T-helper 17 cell (primary cell): Measurements from ENCODE around the gene ERC1. TPM values are rescaled to one million over a fixed set of nuclear protein-coding genes. Genes with fewer than 3 reads are reported as not detected.
"Not testable (repeated sequence)": the region's sequence is repeated elsewhere in the genome, so short reads cannot be mapped to it uniquely, and the experiment has no call there.

Source experiments
- ATAC-seq: fragments of 150-1000 bp; cut with Tn5 transposase; 2 replicates; pipeline ENCODE4 v1.10.0; 2021; ENCODE audit warnings: mild to moderate bottlenecking, moderate library complexity
- DNase-seq, 3 donors: peaks; one replicate each; pipeline versions ENCODE4 v3.0.0 to v3.0.0-alpha.2; 2020 to 2021
- H3K9me3 ChIP-seq: one replicate; pipeline ENCODE4 v1.7.0; 2013; ENCODE audit warnings: low read length, mild to moderate bottlenecking; ENCODE audit not compliant: control insufficient read depth, poor library complexity, severe bottlenecking
- H3K27ac Mint-ChIP-seq: one replicate; pipeline ENCODE4 v1.8.0; 2022; ENCODE audit warnings: mild to moderate bottlenecking, moderate library complexity, mixed read lengths
- H3K27me3 Mint-ChIP-seq: one replicate; pipeline ENCODE4 v1.8.0; 2022; ENCODE audit warnings: mixed read lengths
- H3K36me3 Mint-ChIP-seq: one replicate; pipeline ENCODE4 v1.8.0; 2022; ENCODE audit warnings: low read depth, mixed read lengths
- H3K4me1 Mint-ChIP-seq: one replicate; pipeline ENCODE4 v1.8.0; 2022; ENCODE audit warnings: mild to moderate bottlenecking, mixed read lengths
- H3K4me3 Mint-ChIP-seq: one replicate; pipeline ENCODE4 v1.8.0; 2022; ENCODE audit warnings: mild to moderate bottlenecking, moderate library complexity, mixed read lengths
- total RNA-seq, 4 donors: library from RNA in 2 of 4; stranded (reverse) in 2 of 4; gene quantifications; one replicate each; pipeline ENCODE4 v1.2.3 and lab custom pipeline; 2022 to 2026

The ERC1 gene
- total RNA-seq, 2 donors from 2014 or later = 46.7 to 52.1 TPM

DNA sequence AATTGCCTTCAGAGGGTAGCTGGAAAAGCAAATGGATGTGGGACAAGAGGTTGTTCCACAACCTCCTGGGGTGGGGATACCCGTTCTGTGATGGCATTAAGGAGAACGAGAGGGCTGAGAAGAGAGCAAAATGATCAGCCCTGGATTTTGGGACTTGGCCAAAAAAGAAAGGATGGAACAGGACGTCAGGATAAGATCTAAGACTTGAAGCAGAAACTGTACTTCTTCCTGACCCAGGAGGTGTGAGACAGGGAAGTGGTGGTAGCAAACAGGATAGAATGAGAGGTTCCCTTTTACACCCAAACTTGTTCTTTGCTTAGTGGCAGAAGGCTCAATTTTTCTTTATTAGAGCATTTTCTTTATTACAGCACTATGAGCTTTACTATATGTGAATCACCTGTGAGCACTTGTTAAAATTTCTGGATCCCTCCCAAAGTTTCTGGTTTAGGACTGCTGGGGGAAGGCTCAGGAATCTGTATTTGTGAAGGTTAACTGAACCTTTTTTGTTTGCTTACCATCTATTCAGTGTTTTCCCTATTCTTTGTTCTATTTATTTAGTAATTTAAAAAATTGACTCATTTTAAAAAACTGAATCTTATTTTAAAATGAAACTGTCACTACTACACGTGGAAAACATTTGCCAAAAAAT, 59.2 kb downstream of the ERC1 start:
- DNase-seq = no peak
- no peak for ATAC-seq
- Mint-ChIP-seq H3K36me3 (no peaks in the 10 kb centered on the region), H3K27me3 (no peaks in the 10 kb centered on the region), H3K4me3 (no peak overlapping the region), H3K4me1 (peaks cover 11% of the 10 kb centered on the region), H3K27ac (peak overlapping the region; percentile 54)
- H3K9me3 ChIP-seq = no peaks in the 10 kb centered on the region

- not testable (repeated sequence) for H3K4me3 Mint-ChIP-seq, H3K9me3 ChIP-seq, H3K27me3 Mint-ChIP-seq, ATAC-seq, DNase-seq, H3K36me3 Mint-ChIP-seq
- Mint-ChIP-seq H3K4me1 (peaks cover 12% of the 10 kb centered on the region), H3K27ac (peak overlapping the region; percentile 70)
Observed at GRCh38 chr12:1051672-1052071, 60.6 kb downstream of the ERC1 start.

- no peak for ATAC-seq
- Mint-ChIP-seq H3K36me3 (peaks cover 2% of the 10 kb centered on the region), H3K4me1 (peaks cover 9% of the 10 kb centered on the region), H3K27me3 (no peaks in the 10 kb centered on the region), H3K4me3 (no peak overlapping the region), H3K27ac (peak overlapping the region; percentile 49)
- H3K9me3 ChIP-seq = no peaks in the 10 kb centered on the region
- DNase-seq = no peak
Observed at GRCh38 chr12:1053690-1054089, 62.7 kb downstream of the ERC1 start.

DNA sequence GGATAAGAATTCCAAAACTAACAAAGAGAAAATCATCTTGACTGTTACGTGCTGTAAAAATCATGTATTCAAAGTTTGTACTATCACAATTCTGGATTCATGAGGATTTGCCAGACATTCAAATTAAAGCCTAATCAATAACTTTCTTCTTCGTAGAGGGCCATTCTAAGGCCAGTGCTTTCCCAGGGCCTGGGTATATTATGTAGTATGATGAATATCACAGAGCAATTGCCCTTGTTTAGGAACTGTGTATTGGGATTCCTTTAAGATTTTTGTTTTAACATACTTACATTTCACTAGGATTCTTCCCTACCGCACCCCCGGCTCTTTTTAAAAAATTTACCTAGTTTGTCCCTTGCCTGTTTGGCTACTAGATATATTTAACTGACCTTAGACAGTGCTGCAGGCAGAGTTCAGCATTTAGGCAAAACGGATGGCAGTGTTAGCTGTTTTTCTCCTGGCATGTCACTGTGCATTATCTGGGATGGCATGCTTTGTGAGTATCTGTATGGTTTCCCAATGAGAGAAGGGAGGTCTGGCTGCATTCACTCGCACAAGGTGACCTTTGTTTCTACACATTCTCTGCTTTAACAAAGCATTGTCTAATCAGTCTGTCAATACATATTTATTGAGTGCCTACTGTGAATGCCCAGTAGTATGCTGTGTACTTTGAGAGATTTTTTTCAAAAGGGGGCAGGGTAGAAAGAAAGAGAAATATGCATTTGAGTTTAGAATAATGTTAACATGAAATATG, 63.3 kb downstream of the ERC1 start:
- peaks cover 9% of the 10 kb centered on the region for H3K4me1 Mint-ChIP-seq
- ATAC-seq = no peak
- no peaks in the 10 kb centered on the region for H3K27me3 Mint-ChIP-seq
- no peaks in the 10 kb centered on the region for H3K9me3 ChIP-seq
- H3K27ac Mint-ChIP-seq = peak overlapping the region; percentile 49
- H3K36me3 Mint-ChIP-seq = peaks cover 6% of the 10 kb centered on the region
- DNase-seq = no peak
- no peak overlapping the region for H3K4me3 Mint-ChIP-seq

DNA sequence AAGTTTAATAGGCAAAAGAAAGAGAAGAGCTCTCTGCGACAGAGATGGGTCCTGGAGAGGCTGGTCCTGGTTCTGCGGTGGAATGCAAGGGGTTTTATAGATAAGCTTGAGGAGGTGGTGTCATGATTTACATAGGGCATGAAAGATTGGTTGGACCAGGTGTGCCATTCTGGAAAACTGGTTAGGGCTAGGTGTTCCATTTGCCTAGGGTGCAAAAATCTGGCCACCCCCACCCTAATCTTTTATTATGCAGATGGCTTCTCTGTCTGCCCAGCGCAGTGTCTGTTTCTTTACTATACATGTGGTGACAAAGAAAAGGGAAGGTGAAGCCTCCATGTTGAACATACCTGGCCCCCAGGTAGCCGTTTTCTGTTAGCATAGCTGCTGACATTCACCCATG, 65.4 kb downstream of the ERC1 start:
- no peak for ATAC-seq
- Mint-ChIP-seq H3K4me1 (peaks cover 6% of the 10 kb centered on the region), H3K27me3 (no peaks in the 10 kb centered on the region), H3K27ac (no peak overlapping the region), H3K36me3 (peaks cover 6% of the 10 kb centered on the region), H3K4me3 (no peak overlapping the region)
- no peak for DNase-seq
- no peaks in the 10 kb centered on the region for H3K9me3 ChIP-seq

- no peaks in the 10 kb centered on the region for H3K27me3 Mint-ChIP-seq
- ATAC-seq = no peak
- no peak overlapping the region for H3K27ac Mint-ChIP-seq
- H3K9me3 ChIP-seq = no peaks in the 10 kb centered on the region
- H3K36me3 Mint-ChIP-seq = peaks cover 8% of the 10 kb centered on the region
- H3K4me1 Mint-ChIP-seq = peaks cover 6% of the 10 kb centered on the region
- no peak for DNase-seq
- H3K4me3 Mint-ChIP-seq = no peak overlapping the region
Observed at GRCh38 chr12:1058423-1058822, 67.4 kb downstream of the ERC1 start.

GRCh38 chr12:1059162-1059561, 68.1 kb downstream of the ERC1 start:
- Mint-ChIP-seq H3K27ac (no peak overlapping the region), H3K36me3 (peaks cover 8% of the 10 kb centered on the region), H3K27me3 (no peaks in the 10 kb centered on the region), H3K4me3 (no peak overlapping the region), H3K4me1 (peaks cover 6% of the 10 kb centered on the region)
- DNase-seq (no peak), ATAC-seq (no peak)
- H3K9me3 ChIP-seq = peaks cover 4% of the 10 kb centered on the region

GRCh38 chr12:1063852-1064251, 72.8 kb downstream of the ERC1 start:
- H3K36me3 Mint-ChIP-seq = peaks cover 6% of the 10 kb centered on the region
- H3K27ac Mint-ChIP-seq = no peak overlapping the region
- H3K4me3 Mint-ChIP-seq = no peak overlapping the region
- H3K9me3 ChIP-seq = peaks cover 4% of the 10 kb centered on the region
- H3K4me1 Mint-ChIP-seq = peaks cover 3% of the 10 kb centered on the region
- H3K27me3 Mint-ChIP-seq = no peaks in the 10 kb centered on the region
- ATAC-seq (no peak), DNase-seq (no peak)

DNA sequence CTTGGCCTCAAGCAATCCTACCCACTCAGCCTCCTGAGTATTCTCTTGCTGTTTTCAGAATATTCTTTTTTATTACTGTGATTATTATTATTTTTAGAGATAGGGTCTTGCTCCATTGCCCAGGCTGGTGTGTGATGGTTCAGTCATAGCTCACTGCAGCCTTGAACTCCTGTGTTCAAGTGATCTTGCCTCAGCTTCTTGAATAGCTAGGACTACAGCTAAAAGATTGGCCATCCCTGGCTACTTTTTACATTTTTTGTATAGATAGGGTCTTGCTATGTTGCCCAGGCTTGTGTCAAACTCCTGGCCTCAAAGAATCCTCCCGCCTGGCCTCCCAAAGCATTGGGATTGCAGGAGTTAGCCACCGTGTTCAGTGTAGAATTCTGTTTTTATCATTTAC, 73.3 kb downstream of the ERC1 start:
- H3K27me3 Mint-ChIP-seq = no peaks in the 10 kb centered on the region
- no peak overlapping the region for H3K27ac Mint-ChIP-seq
- H3K36me3 Mint-ChIP-seq = peaks cover 5% of the 10 kb centered on the region
- H3K4me1 Mint-ChIP-seq = peaks cover 3% of the 10 kb centered on the region
- no peak overlapping the region for H3K4me3 Mint-ChIP-seq
- ATAC-seq = no peak
- no peak for DNase-seq
- H3K9me3 ChIP-seq = peaks cover 4% of the 10 kb centered on the region

GRCh38 chr12:1065629-1066028, 74.6 kb downstream of the ERC1 start:
- Mint-ChIP-seq H3K4me1 (peaks cover 4% of the 10 kb centered on the region), H3K36me3 (peaks cover 5% of the 10 kb centered on the region)

GRCh38 chr12:1069846-1070245, 78.8 kb downstream of the ERC1 start:
- Mint-ChIP-seq H3K4me1 (peaks cover 11% of the 10 kb centered on the region), H3K27me3 (no peaks in the 10 kb centered on the region), H3K4me3 (no peak overlapping the region), H3K27ac (no peak overlapping the region), H3K36me3 (peaks cover 5% of the 10 kb centered on the region)
- ATAC-seq (no peak), DNase-seq (no peak)
- no peaks in the 10 kb centered on the region for H3K9me3 ChIP-seq

More at GRCh38 chr12:1065629-1066028, 74.6 kb downstream of the ERC1 start:
- Mint-ChIP-seq H3K27ac (no peak overlapping the region), H3K27me3 (no peaks in the 10 kb centered on the region), H3K4me3 (no peak overlapping the region)
- no peak for DNase-seq
- ATAC-seq = no peak
- peaks cover 4% of the 10 kb centered on the region for H3K9me3 ChIP-seq

GRCh38 chr12:1071182-1071581, 80.2 kb downstream of the ERC1 start:
- DNase-seq (no peak), ATAC-seq (no peak)
- no peaks in the 10 kb centered on the region for H3K27me3 Mint-ChIP-seq
- peaks cover 14% of the 10 kb centered on the region for H3K4me1 Mint-ChIP-seq
- no peak overlapping the region for H3K27ac Mint-ChIP-seq
- H3K36me3 Mint-ChIP-seq = peaks cover 2% of the 10 kb centered on the region
- no peak overlapping the region for H3K4me3 Mint-ChIP-seq
- H3K9me3 ChIP-seq = no peaks in the 10 kb centered on the region

DNA sequence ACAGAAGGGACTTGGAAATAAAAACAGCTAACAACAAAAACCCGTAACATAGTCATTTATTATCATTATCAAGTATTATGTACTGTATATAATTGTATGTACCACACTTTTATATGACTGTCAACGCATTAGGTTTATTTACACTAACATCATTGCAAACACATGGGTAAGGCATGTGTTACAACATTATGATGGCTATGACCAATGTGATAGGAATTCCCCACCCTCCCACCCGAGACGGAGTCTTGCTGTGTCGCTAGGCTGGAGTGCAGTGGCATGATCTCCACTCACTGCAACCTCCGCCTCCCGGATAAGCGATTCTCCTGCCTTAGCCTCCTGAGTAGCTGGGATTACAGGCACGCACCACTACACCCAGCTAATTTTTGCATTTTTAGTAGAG, 82.6 kb downstream of the ERC1 start:
- Mint-ChIP-seq H3K27me3 (no peaks in the 10 kb centered on the region), H3K27ac (no peak overlapping the region), H3K4me1 (peaks cover 16% of the 10 kb centered on the region), H3K4me3 (no peak overlapping the region), H3K36me3 (peaks cover 2% of the 10 kb centered on the region)
- no peaks in the 10 kb centered on the region for H3K9me3 ChIP-seq
- DNase-seq (no peak), ATAC-seq (no peak)
